ENCODE results near the gene KBTBD13.

The KBTBD13 gene

DNA sequence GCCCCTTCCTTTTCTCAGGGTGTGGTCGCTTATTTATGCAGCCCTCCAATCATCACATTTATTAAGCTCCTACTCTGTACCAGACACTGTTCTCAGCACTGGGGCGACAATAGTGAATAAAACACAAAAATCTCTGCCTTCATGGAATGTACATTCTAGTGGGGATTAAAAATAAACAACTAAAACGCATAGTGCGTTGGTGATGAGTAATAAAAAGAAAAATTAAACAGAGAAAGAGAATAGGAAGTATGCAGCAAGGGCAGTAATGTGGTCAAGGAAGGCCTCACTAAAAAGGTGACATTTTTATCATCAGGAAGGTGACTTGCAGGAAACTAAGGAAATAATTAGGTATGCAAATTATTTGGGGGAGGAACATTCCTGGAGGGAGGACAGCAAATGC, 26.3 kb upstream of the KBTBD13 start:
- H3K4me3 ChIP-seq (ENCODE audit: low read length, poor library complexity, severe bottlenecking), result no peak overlapping the region
- H3K36me3 ChIP-seq (ENCODE audit: insufficient read depth, low read length), result no peaks in the 10 kb centered on the region
- H3K4me1 ChIP-seq (ENCODE audit: insufficient read depth, low read length, poor library complexity, severe bottlenecking), result peaks cover 31% of the 10 kb centered on the region
- TF ChIP-seq, protein P1, sequence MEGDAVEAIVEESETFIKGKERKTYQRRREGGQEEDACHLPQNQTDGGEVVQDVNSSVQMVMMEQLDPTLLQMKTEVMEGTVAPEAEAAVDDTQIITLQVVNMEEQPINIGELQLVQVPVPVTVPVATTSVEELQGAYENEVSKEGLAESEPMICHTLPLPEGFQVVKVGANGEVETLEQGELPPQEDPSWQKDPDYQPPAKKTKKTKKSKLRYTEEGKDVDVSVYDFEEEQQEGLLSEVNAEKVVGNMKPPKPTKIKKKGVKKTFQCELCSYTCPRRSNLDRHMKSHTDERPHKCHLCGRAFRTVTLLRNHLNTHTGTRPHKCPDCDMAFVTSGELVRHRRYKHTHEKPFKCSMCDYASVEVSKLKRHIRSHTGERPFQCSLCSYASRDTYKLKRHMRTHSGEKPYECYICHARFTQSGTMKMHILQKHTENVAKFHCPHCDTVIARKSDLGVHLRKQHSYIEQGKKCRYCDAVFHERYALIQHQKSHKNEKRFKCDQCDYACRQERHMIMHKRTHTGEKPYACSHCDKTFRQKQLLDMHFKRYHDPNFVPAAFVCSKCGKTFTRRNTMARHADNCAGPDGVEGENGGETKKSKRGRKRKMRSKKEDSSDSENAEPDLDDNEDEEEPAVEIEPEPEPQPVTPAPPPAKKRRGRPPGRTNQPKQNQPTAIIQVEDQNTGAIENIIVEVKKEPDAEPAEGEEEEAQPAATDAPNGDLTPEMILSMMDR (conservative IDR thresholded peaks at IDR 0.05; ENCODE audit: low read length), result no peak
- TF ChIP-seq EZH2phosphoT487 (IDR thresholded peaks at IDR 0.05; ENCODE audit: borderline replicate concordance), result no peak
- H3K27me3 ChIP-seq (ENCODE audit: insufficient read depth, low read length, poor library complexity, severe bottlenecking), result no peaks in the 10 kb centered on the region
- no peak overlapping the region for H3K9ac ChIP-seq (ENCODE audit: low read depth, low read length, poor library complexity, severe bottlenecking)
- peak overlapping the region; percentile 8 for H3K4me2 ChIP-seq (ENCODE audit: low read depth, low read length, poor library complexity, severe bottlenecking)
- no peaks in the 10 kb centered on the region for H4K20me1 ChIP-seq (ENCODE audit: insufficient read depth, low read length, poor library complexity, severe bottlenecking)
- no peaks in the 10 kb centered on the region; the same call in 1 of the 2 replicates for H3F3A ChIP-seq (ENCODE audit: low read depth)
- H2AFZ ChIP-seq (ENCODE audit: low read length), result no peak overlapping the region
- no peaks in the 10 kb centered on the region for H3K79me2 ChIP-seq (ENCODE audit: insufficient read depth, low read length)
- H3K9me3 ChIP-seq (ENCODE audit: insufficient read depth, low read depth, low read length), result no peaks in the 10 kb centered on the region
- no peaks in the 10 kb centered on the region for H3K9me2 ChIP-seq (replicated peaks; ENCODE audit: low read depth, low read length)

- no peak overlapping the region for H3K9ac ChIP-seq (ENCODE audit: low read depth, low read length, poor library complexity, severe bottlenecking)
- no peak overlapping the region for H3K4me2 ChIP-seq (ENCODE audit: low read depth, low read length, poor library complexity, severe bottlenecking)
- H3F3A ChIP-seq (ENCODE audit: low read depth), result peaks cover 4% of the 10 kb centered on the region; the same call in 1 of the 2 replicates
- peaks cover 41% of the 10 kb centered on the region for H3K4me1 ChIP-seq (ENCODE audit: insufficient read depth, low read length, poor library complexity, severe bottlenecking)
- H3K4me3 ChIP-seq (ENCODE audit: low read length, poor library complexity, severe bottlenecking), result no peak overlapping the region
- no peaks in the 10 kb centered on the region for H3K9me3 ChIP-seq (ENCODE audit: insufficient read depth, low read depth, low read length)
- no peaks in the 10 kb centered on the region for H3K27me3 ChIP-seq (ENCODE audit: insufficient read depth, low read length, poor library complexity, severe bottlenecking)
- H3K9me2 ChIP-seq (replicated peaks; ENCODE audit: low read depth, low read length), result no peaks in the 10 kb centered on the region
- no peaks in the 10 kb centered on the region for H4K20me1 ChIP-seq (ENCODE audit: insufficient read depth, low read length, poor library complexity, severe bottlenecking)
- TF ChIP-seq, protein P1 (conservative IDR thresholded peaks at IDR 0.05; ENCODE audit: low read length), result no peak
- TF ChIP-seq EZH2phosphoT487 (IDR thresholded peaks at IDR 0.05; ENCODE audit: borderline replicate concordance), result no peak
- H3K36me3 ChIP-seq (ENCODE audit: insufficient read depth, low read length), result no peaks in the 10 kb centered on the region
- no peak overlapping the region for H2AFZ ChIP-seq (ENCODE audit: low read length)
- no peaks in the 10 kb centered on the region for H3K79me2 ChIP-seq (ENCODE audit: insufficient read depth, low read length)
Measured at GRCh38 chr15:65051266-65051665, 25.3 kb upstream of the KBTBD13 start.

- H3F3A ChIP-seq (ENCODE audit: low read depth), result peaks cover 4% of the 10 kb centered on the region; the same call in 1 of the 2 replicates
- H2AFZ ChIP-seq (ENCODE audit: low read length), result no peak overlapping the region
- no peaks in the 10 kb centered on the region for H3K9me2 ChIP-seq (replicated peaks; ENCODE audit: low read depth, low read length)
- H3K9ac ChIP-seq (ENCODE audit: low read depth, low read length, poor library complexity, severe bottlenecking), result no peak overlapping the region
- no peaks in the 10 kb centered on the region for H4K20me1 ChIP-seq (ENCODE audit: insufficient read depth, low read length, poor library complexity, severe bottlenecking)
- TF ChIP-seq, protein P1 (conservative IDR thresholded peaks at IDR 0.05; ENCODE audit: low read length), result no peak
- no peak for TF ChIP-seq EZH2phosphoT487 (IDR thresholded peaks at IDR 0.05; ENCODE audit: borderline replicate concordance)
- H3K4me3 ChIP-seq (ENCODE audit: low read length, poor library complexity, severe bottlenecking), result no peak overlapping the region
- H3K27me3 ChIP-seq (ENCODE audit: insufficient read depth, low read length, poor library complexity, severe bottlenecking), result no peaks in the 10 kb centered on the region
- no peaks in the 10 kb centered on the region for H3K79me2 ChIP-seq (ENCODE audit: insufficient read depth, low read length)
- no peaks in the 10 kb centered on the region for H3K9me3 ChIP-seq (ENCODE audit: insufficient read depth, low read depth, low read length)
- H3K36me3 ChIP-seq (ENCODE audit: insufficient read depth, low read length), result no peaks in the 10 kb centered on the region
- peaks cover 53% of the 10 kb centered on the region for H3K4me1 ChIP-seq (ENCODE audit: insufficient read depth, low read length, poor library complexity, severe bottlenecking)
- H3K4me2 ChIP-seq (ENCODE audit: low read depth, low read length, poor library complexity, severe bottlenecking), result no peak overlapping the region
Measured at GRCh38 chr15:65052956-65053355, 23.6 kb upstream of the KBTBD13 start.
